Measurements from ENCODE around the gene SLCO2A1. TPM values are rescaled to one million over a fixed set of nuclear protein-coding genes. Genes with fewer than 3 reads are reported as not detected.
A peak's percentile ranks its signal among the peaks of the same experiment; 100 is the strongest.

Gene SLCO2A1
- total RNA-seq, 1 donor from 2014 or later, result 0.33 TPM

DNA sequence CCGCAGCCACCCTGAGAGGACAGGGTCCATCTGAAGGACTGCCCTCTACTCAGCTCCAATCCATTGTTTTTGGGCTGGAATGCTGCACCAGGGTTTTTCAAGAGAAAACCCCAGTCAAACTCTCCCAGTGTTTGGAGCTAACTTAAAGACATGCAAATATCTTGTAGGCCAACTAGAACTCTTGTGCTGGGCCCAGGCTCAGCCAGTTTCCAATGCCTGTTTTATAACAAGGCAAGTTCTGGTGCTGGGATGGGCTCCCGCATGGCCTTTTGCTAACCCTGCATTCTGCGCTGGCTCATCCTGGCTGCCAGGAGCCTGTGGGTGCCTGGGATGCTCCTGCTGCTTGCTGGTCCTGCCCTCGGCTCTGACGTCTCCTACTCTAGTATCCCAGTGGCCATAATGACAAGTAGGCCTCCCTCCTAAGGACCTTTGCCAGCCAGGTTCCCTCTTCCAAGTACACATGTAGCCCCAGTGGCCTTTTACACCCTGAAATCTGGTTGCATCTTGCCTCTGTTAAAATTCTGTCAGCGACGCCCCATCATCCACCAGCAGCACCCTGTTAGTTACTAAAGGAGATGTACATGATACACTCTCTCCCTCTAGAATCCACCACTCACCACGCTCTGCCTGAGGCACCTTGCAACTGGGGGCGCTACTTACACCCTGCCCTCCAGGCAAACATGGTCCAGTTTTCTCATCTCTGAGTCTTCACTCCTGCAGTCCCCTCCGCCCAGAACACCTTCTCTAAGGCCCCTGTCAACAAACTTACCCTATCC lies 103.6 kb downstream of the SLCO2A1 start:
- Mint-ChIP-seq H3K4me1 (peaks cover 9% of the 10 kb centered on the region), H3K4me3 (peak overlapping the region; percentile 44), H3K27me3 (ENCODE audit: low read depth) (peaks cover 27% of the 10 kb centered on the region), H3K9me3 (no peaks in the 10 kb centered on the region), H3K36me3 (ENCODE audit: low read depth) (no peaks in the 10 kb centered on the region), H3K27ac (ENCODE audit: unreplicated experiment) (no peak overlapping the region)
- TF ChIP-seq, protein P1, sequence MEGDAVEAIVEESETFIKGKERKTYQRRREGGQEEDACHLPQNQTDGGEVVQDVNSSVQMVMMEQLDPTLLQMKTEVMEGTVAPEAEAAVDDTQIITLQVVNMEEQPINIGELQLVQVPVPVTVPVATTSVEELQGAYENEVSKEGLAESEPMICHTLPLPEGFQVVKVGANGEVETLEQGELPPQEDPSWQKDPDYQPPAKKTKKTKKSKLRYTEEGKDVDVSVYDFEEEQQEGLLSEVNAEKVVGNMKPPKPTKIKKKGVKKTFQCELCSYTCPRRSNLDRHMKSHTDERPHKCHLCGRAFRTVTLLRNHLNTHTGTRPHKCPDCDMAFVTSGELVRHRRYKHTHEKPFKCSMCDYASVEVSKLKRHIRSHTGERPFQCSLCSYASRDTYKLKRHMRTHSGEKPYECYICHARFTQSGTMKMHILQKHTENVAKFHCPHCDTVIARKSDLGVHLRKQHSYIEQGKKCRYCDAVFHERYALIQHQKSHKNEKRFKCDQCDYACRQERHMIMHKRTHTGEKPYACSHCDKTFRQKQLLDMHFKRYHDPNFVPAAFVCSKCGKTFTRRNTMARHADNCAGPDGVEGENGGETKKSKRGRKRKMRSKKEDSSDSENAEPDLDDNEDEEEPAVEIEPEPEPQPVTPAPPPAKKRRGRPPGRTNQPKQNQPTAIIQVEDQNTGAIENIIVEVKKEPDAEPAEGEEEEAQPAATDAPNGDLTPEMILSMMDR (conservative IDR thresholded peaks at IDR 0.05), result no peak
- DNase-seq (ENCODE audit: low read depth, low spot score), result no peak

DNA sequence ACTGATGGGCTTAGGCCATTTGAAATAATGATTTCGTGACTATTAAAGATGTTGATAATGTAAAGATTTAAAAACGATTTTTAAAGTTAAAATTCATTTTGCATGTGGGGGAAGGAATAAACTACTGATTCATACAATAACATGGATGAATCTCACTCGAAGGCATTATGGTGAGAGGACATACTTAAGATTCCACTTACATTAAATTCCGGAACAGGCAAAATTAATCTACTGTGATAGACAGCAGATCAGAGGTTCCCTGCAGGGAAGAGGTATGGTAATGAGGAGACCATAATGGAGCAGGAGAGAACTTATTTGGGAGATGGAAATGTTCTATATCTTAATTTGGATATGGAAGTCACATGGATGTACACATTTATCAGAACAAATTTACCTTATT lies 105.7 kb downstream of the SLCO2A1 start:
- peaks cover 5% of the 10 kb centered on the region for H3K4me1 Mint-ChIP-seq
- no peak for DNase-seq (ENCODE audit: low read depth, low spot score)
- TF ChIP-seq, protein P1 (conservative IDR thresholded peaks at IDR 0.05), result no peak
- no peaks in the 10 kb centered on the region for H3K36me3 Mint-ChIP-seq (ENCODE audit: low read depth)
- no peak overlapping the region for H3K27ac Mint-ChIP-seq (ENCODE audit: unreplicated experiment)
- peaks cover under 1% of the 10 kb centered on the region for H3K9me3 Mint-ChIP-seq
- H3K4me3 Mint-ChIP-seq, result no peak overlapping the region
- peaks cover 22% of the 10 kb centered on the region for H3K27me3 Mint-ChIP-seq (ENCODE audit: low read depth)

DNA sequence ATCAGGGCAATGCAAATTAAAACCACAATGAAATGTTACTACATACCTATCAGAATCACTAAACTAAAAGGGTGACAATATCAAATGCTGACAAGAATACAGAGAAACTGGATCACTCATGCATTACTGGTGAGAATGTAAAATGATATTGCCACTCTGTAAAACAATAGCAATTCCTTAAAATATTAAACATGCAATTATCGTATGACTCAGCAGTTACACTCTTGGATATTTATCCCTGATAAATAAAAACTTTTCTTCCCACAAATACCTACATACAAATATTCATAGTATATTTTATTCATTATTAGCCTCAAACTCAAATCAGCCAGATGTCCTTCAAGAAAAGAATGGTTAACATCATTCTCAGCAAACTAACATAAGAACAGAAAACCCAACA lies 108.1 kb downstream of the SLCO2A1 start:
- Mint-ChIP-seq H3K27ac (ENCODE audit: unreplicated experiment) (no peak overlapping the region), H3K4me1 (no peaks in the 10 kb centered on the region), H3K4me3 (no peak overlapping the region), H3K9me3 (peaks cover 10% of the 10 kb centered on the region), H3K27me3 (ENCODE audit: low read depth) (peaks cover 12% of the 10 kb centered on the region), H3K36me3 (ENCODE audit: low read depth) (no peaks in the 10 kb centered on the region)
- TF ChIP-seq, protein P1 (conservative IDR thresholded peaks at IDR 0.05), result no peak
- DNase-seq (ENCODE audit: low read depth, low spot score), result no peak

DNA sequence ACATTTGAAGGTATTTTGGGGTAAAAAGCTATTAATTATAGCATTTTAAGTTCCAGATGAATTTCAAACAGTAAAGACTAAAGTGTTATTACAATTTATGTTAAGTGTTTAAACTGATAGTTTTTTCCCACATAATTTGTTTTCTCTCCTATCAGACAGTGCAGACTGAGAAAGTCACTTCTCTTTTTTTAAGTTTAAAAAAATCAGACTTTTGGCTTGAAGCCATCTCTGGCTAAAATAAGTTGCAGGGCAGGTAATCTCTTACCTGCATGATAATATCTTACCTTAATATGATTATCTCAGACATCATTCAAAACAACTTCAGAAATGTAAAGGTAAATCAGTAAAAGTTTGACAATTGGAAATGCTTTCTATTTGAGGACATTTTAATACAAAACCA lies 112.6 kb downstream of the SLCO2A1 start:
- Mint-ChIP-seq H3K27ac (ENCODE audit: unreplicated experiment) (no peak overlapping the region), H3K27me3 (ENCODE audit: low read depth) (peaks cover 3% of the 10 kb centered on the region), H3K4me3 (no peak overlapping the region), H3K36me3 (ENCODE audit: low read depth) (no peaks in the 10 kb centered on the region), H3K4me1 (no peaks in the 10 kb centered on the region), H3K9me3 (peaks cover 10% of the 10 kb centered on the region)
- DNase-seq (ENCODE audit: low read depth, low spot score), result no peak
- TF ChIP-seq, protein P1 (conservative IDR thresholded peaks at IDR 0.05), result no peak

DNA sequence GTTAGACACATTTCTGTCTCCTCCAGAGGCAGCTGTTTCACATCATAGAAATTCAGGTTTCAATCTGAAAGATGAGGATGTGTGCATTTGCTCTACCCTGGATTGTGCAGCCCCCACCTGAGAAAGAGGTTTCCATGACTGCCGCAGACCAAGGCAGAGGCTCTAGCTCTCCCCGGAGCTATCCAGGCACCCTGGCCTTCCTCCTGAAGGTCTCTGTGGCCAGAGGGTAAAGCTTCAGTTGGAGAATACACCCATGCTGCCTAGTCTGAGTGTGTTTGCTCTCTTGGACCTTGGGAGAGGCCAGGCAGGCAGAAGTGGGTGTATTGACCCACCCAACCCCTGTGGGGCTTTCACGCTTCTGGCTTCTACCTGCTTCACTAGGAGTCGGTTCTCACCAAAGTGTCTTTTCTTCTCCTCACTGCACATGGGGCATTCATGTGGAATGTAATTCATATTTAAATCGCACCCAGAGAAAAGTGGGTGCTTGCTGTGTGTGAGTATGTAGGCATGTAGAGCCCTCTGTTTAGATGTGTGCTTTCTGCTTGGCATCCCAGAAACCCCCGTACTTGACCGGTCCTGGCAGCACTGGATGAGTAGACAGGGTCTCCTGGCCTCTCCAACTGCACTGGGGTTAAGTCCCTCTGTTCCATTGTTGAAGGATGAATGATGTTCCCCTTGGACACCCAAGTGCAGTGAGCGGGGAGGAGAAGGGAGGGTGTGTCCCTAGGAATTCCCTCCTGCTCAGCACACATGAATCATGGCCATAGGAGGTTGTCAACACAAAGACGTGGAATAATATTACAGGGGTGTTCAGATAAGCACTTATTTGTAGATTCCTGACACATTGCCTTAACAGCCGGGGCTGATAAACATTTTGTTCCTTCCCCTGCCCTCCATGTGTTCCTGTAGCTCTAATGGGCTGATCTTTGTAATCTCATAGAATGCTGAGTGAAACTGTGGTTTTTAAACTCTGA lies 113.8 kb downstream of the SLCO2A1 start:
- peaks cover 10% of the 10 kb centered on the region for H3K9me3 Mint-ChIP-seq
- no peak overlapping the region for H3K27ac Mint-ChIP-seq (ENCODE audit: unreplicated experiment)
- H3K27me3 Mint-ChIP-seq (ENCODE audit: low read depth), result peaks cover 3% of the 10 kb centered on the region
- no peak overlapping the region for H3K4me3 Mint-ChIP-seq
- no peak for DNase-seq (ENCODE audit: low read depth, low spot score)
- H3K36me3 Mint-ChIP-seq (ENCODE audit: low read depth), result no peaks in the 10 kb centered on the region
- H3K4me1 Mint-ChIP-seq, result no peaks in the 10 kb centered on the region
- TF ChIP-seq, protein P1 (conservative IDR thresholded peaks at IDR 0.05), result no peak

Data from neural crest cell (in vitro differentiated cells).